NCI-H1436 (cell line): ENCODE measurements around the gene MMRN2.
"Not testable (repeated sequence)": the region's sequence is repeated elsewhere in the genome, so short reads cannot be mapped to it uniquely, and the experiment has no call there.

Experiments used
- DNase-seq: peaks from one replicate; lab custom pipeline; 2025; lab: John Stamatoyannopoulos, UW

The MMRN2 gene

GRCh38 chr10:86940677-86941076 is 16.7 kb downstream of the MMRN2 start:
- DNase-seq: no peak

- DNase-seq: not testable (repeated sequence)
Measured at GRCh38 chr10:86940076-86940475, 17.3 kb downstream of the MMRN2 start.

GRCh38 chr10:86938260-86938659 is 19.2 kb downstream of the MMRN2 start:
- DNase-seq: no peak

- no peak for DNase-seq
Measured at GRCh38 chr10:86937502-86938154, 19.8 kb downstream of the MMRN2 start.

- DNase-seq: no peak
Measured at GRCh38 chr10:86936661-86937501, 20.5 kb downstream of the MMRN2 start.

GRCh38 chr10:86934162-86934711 is 23.2 kb downstream of the MMRN2 start:
- DNase-seq: not testable (repeated sequence)

GRCh38 chr10:86932674-86933073 is 24.7 kb downstream of the MMRN2 start:
- no peak for DNase-seq

GRCh38 chr10:86931872-86932271 is 25.5 kb downstream of the MMRN2 start:
- DNase-seq: no peak

- no peak for DNase-seq
Measured at GRCh38 chr10:86929468-86930380, 27.7 kb downstream of the MMRN2 start.

GRCh38 chr10:86922553-86922961 is 34.9 kb downstream of the MMRN2 start:
- DNase-seq: no peak

- DNase-seq: no peak
Measured at GRCh38 chr10:86918022-86918471, 39.4 kb downstream of the MMRN2 start.

GRCh38 chr10:86914734-86915133 is 42.7 kb downstream of the MMRN2 start:
- DNase-seq: no peak

GRCh38 chr10:86905429-86905828 is 52.0 kb downstream of the MMRN2 start:
- no peak for DNase-seq

- DNase-seq: no peak
Measured at GRCh38 chr10:86904600-86904999, 52.8 kb downstream of the MMRN2 start.

GRCh38 chr10:86900955-86901354 is 56.5 kb downstream of the MMRN2 start:
- no peak for DNase-seq

- peak; percentile 61 for DNase-seq
Measured at GRCh38 chr10:86899670-86900276, 57.6 kb downstream of the MMRN2 start.

- DNase-seq: no peak
Measured at GRCh38 chr10:86899132-86899531, 58.3 kb downstream of the MMRN2 start.

- DNase-seq: no peak
Measured at GRCh38 chr10:86898511-86898910, 58.9 kb downstream of the MMRN2 start.

GRCh38 chr10:86889997-86890396 is 67.4 kb downstream of the MMRN2 start:
- DNase-seq: no peak

GRCh38 chr10:86888585-86889381 is 68.6 kb downstream of the MMRN2 start:
- DNase-seq: no peak
